Colonic mucosa (tissue), 4 donors: ENCODE results near the gene LDHD. TPM values are rescaled to one million over a fixed set of nuclear protein-coding genes. Genes with fewer than 3 reads are reported as not detected.
A peak's percentile ranks its signal among the peaks of the same experiment; 100 is the strongest.

Experiments used
- DNase-seq: peaks from one replicate; pipeline ENCODE4 v3.0.0-alpha.2; 2020
- H3K27ac ChIP-seq: fragments of 200-600 bp; one replicate; pipeline ENCODE4 v1.8.0; 2021
- H3K27me3 ChIP-seq: fragments of 200-600 bp; one replicate; pipeline ENCODE4 v1.8.0; 2021
- H3K36me3 ChIP-seq: fragments of 200-600 bp; one replicate; pipeline ENCODE4 v1.8.0; 2021
- H3K4me1 ChIP-seq: fragments of 200-600 bp; one replicate; pipeline ENCODE4 v1.8.0; 2021; ENCODE audit warnings: mild to moderate bottlenecking
- H3K4me3 ChIP-seq: fragments of 200-600 bp; one replicate; pipeline ENCODE4 v1.8.0; 2021
- H3K9ac ChIP-seq, 2 donors: one replicate each; pipeline ENCODE4 v1.7.0; 2013; ENCODE audit warnings: control low read depth in 2 of 2, low read depth in 2 of 2, low read length in 2 of 2
- H3K9me3 ChIP-seq: fragments of 200-600 bp; one replicate; pipeline ENCODE4 v1.8.0; 2021
- intact Hi-C: fragments of 100-400 bp; cut with DNase I; formaldehyde crosslinking; loops from one replicate; pipeline ENCODE4 v1.14.1; 2022
- total RNA-seq, 2 donors: library from RNA; stranded (reverse); fragmentation: NEBNext Ultra II Directional in 1 of 2; extraction: Animal tissue kit (Norgen Biotek cat#: 25700) in 1 of 2; gene quantifications; one replicate each; pipeline ENCODE4 v1.2.1, GENCODE V29; 2021
- TF ChIP-seq, protein P1 (sequence below): fragments of 200-600 bp; IDR thresholded peaks from one replicate; pipeline ENCODE4 v1.8.0; 2022; ENCODE audit warnings: antibody characterized with exemption, mild to moderate bottlenecking
- donor health status: healthy.
- donor health status: DM: no; HTN: no; CAD: no.
- donor health status: DM: no; HTN: no; CAD: no.

The LDHD gene
- total RNA-seq, 2 donors from 2014 or later: 31.4 to 105 TPM

- Histone ChIP-seq H3K27me3 (no peaks in the 10 kb centered on the region), H3K4me3 (no peak overlapping the region), H3K27ac (no peak overlapping the region), H3K9ac (peak overlapping the region in 1 of 2 donors; percentile 36), H3K9me3 (no peaks in the 10 kb centered on the region), H3K4me1 (peaks cover 26% of the 10 kb centered on the region), H3K36me3 (no peaks in the 10 kb centered on the region)
- TF ChIP-seq, protein P1, sequence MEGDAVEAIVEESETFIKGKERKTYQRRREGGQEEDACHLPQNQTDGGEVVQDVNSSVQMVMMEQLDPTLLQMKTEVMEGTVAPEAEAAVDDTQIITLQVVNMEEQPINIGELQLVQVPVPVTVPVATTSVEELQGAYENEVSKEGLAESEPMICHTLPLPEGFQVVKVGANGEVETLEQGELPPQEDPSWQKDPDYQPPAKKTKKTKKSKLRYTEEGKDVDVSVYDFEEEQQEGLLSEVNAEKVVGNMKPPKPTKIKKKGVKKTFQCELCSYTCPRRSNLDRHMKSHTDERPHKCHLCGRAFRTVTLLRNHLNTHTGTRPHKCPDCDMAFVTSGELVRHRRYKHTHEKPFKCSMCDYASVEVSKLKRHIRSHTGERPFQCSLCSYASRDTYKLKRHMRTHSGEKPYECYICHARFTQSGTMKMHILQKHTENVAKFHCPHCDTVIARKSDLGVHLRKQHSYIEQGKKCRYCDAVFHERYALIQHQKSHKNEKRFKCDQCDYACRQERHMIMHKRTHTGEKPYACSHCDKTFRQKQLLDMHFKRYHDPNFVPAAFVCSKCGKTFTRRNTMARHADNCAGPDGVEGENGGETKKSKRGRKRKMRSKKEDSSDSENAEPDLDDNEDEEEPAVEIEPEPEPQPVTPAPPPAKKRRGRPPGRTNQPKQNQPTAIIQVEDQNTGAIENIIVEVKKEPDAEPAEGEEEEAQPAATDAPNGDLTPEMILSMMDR: no peak
- no peak for DNase-seq
- intact Hi-C loops: no loop called here
Observed at GRCh38 chr16:75106351-75107274, 10.0 kb downstream of the LDHD start.

DNA sequence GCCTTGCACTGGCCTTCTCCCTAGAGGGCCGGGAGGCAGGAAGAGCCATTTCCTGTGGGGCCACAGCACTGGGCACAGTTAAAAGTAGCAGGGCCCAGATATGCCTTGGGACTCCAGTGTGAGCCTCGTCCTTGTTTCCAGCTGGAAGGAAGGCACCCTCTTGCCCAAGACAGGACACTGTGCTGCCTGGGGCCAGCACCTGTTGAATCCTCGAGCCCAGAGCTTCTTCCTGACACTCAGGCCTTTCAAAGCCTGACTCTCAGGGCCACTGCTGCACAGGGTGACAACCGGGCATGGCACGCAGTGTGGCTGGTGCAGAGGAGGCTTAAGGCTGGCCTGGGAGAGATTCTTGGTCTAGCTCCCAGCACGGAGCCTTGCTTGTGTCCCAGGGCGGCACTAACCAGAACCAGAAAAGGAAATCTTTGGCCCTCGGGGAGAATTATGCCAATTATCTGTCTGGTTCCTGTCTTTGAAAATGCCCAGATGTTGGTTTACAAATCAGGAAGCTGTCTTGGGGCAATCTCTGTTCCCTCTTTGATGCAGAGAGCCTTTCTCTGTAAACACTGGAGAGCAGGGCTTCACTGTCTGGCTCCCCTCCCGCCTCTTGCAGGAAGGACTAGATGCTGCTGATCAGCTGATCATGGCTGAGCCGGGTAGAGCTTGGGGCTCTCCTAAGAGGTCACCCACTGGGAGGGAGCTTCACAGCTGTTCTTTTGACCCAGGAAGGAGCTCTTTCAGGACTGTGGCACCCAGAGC lies 11.1 kb downstream of the LDHD start:
- peak overlapping the region; percentile 53 for H3K27ac ChIP-seq
- no peaks in the 10 kb centered on the region for H3K9me3 ChIP-seq
- H3K36me3 ChIP-seq: no peaks in the 10 kb centered on the region
- no peaks in the 10 kb centered on the region for H3K27me3 ChIP-seq
- TF ChIP-seq, protein P1: no peak
- intact Hi-C loops: no loop called here
- no peak overlapping the region for H3K9ac ChIP-seq
- peaks cover 20% of the 10 kb centered on the region for H3K4me1 ChIP-seq
- H3K4me3 ChIP-seq: no peak overlapping the region
- DNase-seq: peak; percentile 55

GRCh38 chr16:75104836-75105235 lies 11.7 kb downstream of the LDHD start:
- Histone ChIP-seq H3K4me1 (peaks cover 13% of the 10 kb centered on the region), H3K27ac (peak overlapping the region; percentile 53), H3K9ac (no peak overlapping the region), H3K4me3 (no peak overlapping the region), H3K36me3 (no peaks in the 10 kb centered on the region), H3K27me3 (no peaks in the 10 kb centered on the region), H3K9me3 (no peaks in the 10 kb centered on the region)
- TF ChIP-seq, protein P1: no peak
- intact Hi-C loops: no loop called here
- DNase-seq: no peak

- TF ChIP-seq, protein P1: no peak
- H3K4me3 ChIP-seq: no peak overlapping the region
- H3K4me1 ChIP-seq: peaks cover 5% of the 10 kb centered on the region
- no peak for DNase-seq
- H3K27ac ChIP-seq: no peak overlapping the region
- intact Hi-C loops: no loop called here
- H3K9ac ChIP-seq: no peak overlapping the region
- no peaks in the 10 kb centered on the region for H3K9me3 ChIP-seq
- H3K36me3 ChIP-seq: no peaks in the 10 kb centered on the region
- no peaks in the 10 kb centered on the region for H3K27me3 ChIP-seq
Observed at GRCh38 chr16:75103994-75104393, 12.6 kb downstream of the LDHD start.

- TF ChIP-seq, protein P1: no peak
- no peak for DNase-seq
- intact Hi-C loops: no loop called here
- Histone ChIP-seq H3K4me3 (no peak overlapping the region), H3K27ac (no peak overlapping the region), H3K36me3 (no peaks in the 10 kb centered on the region), H3K9me3 (no peaks in the 10 kb centered on the region), H3K27me3 (no peaks in the 10 kb centered on the region), H3K9ac (no peak overlapping the region), H3K4me1 (peaks cover 5% of the 10 kb centered on the region)
Observed at GRCh38 chr16:75102595-75102994, 14.0 kb downstream of the LDHD start.
